Measurements from ENCODE around the gene LCTL.

Gene LCTL

GRCh38 chr15:66573348-66573718 is 7.5 kb upstream of the LCTL start:
- Histone ChIP-seq H3K9me3 (ENCODE audit: control insufficient read depth in 1 of 2, low read length in 2 of 2) (no peaks in the 10 kb centered on the region), H3K27me3 (ENCODE audit: low read depth, low read length) (no peaks in the 10 kb centered on the region), H3K36me3 (ENCODE audit: control insufficient read depth in 1 of 2, insufficient read depth in 2 of 2, low read length in 2 of 2) (no peaks in the 10 kb centered on the region), H3K4me3 (ENCODE audit: low read depth in 1 of 2, low read length in 2 of 2) (no peak overlapping the region), H3K4me1 (ENCODE audit: control insufficient read depth in 1 of 2, insufficient read depth in 2 of 2, low read length in 2 of 2) (no peaks in the 10 kb centered on the region), H3K27ac (ENCODE audit: low read length) (no peak overlapping the region)

- no peak overlapping the region for H3K27ac ChIP-seq (ENCODE audit: low read length)
- no peaks in the 10 kb centered on the region for H3K27me3 ChIP-seq (ENCODE audit: low read depth, low read length)
- H3K9me3 ChIP-seq (ENCODE audit: control insufficient read depth in 1 of 2, low read length in 2 of 2), result no peaks in the 10 kb centered on the region
- H3K4me3 ChIP-seq (ENCODE audit: low read depth in 1 of 2, low read length in 2 of 2), result no peak overlapping the region
- no peaks in the 10 kb centered on the region for H3K4me1 ChIP-seq (ENCODE audit: control insufficient read depth in 1 of 2, insufficient read depth in 2 of 2, low read length in 2 of 2)
- H3K36me3 ChIP-seq (ENCODE audit: control insufficient read depth in 1 of 2, insufficient read depth in 2 of 2, low read length in 2 of 2), result no peaks in the 10 kb centered on the region
These were observed 6.3 kb upstream of the LCTL start for GRCh38 chr15:66572146-66572545.

GRCh38 chr15:66570842-66571478 is 5.2 kb upstream of the LCTL start:
- no peak overlapping the region for H3K4me3 ChIP-seq (ENCODE audit: low read depth in 1 of 2, low read length in 2 of 2)
- H3K27ac ChIP-seq (ENCODE audit: low read length), result no peak overlapping the region
- H3K36me3 ChIP-seq (ENCODE audit: control insufficient read depth in 1 of 2, insufficient read depth in 2 of 2, low read length in 2 of 2), result no peaks in the 10 kb centered on the region

GRCh38 chr15:66570327-66570726 is 4.5 kb upstream of the LCTL start:
- no peaks in the 10 kb centered on the region for H3K9me3 ChIP-seq (ENCODE audit: control insufficient read depth in 1 of 2, low read length in 2 of 2)
- H3K27ac ChIP-seq (ENCODE audit: low read length), result no peak overlapping the region
- H3K36me3 ChIP-seq (ENCODE audit: control insufficient read depth in 1 of 2, insufficient read depth in 2 of 2, low read length in 2 of 2), result no peaks in the 10 kb centered on the region
- no peak overlapping the region for H3K4me3 ChIP-seq (ENCODE audit: low read depth in 1 of 2, low read length in 2 of 2)
- H3K27me3 ChIP-seq (ENCODE audit: low read depth, low read length), result no peaks in the 10 kb centered on the region
- no peaks in the 10 kb centered on the region for H3K4me1 ChIP-seq (ENCODE audit: control insufficient read depth in 1 of 2, insufficient read depth in 2 of 2, low read length in 2 of 2)

More at GRCh38 chr15:66570842-66571478, 5.2 kb upstream of the LCTL start:
- Histone ChIP-seq H3K27me3 (ENCODE audit: low read depth, low read length) (no peaks in the 10 kb centered on the region), H3K4me1 (ENCODE audit: control insufficient read depth in 1 of 2, insufficient read depth in 2 of 2, low read length in 2 of 2) (no peaks in the 10 kb centered on the region), H3K9me3 (ENCODE audit: control insufficient read depth in 1 of 2, low read length in 2 of 2) (no peaks in the 10 kb centered on the region)

- Histone ChIP-seq H3K27ac (ENCODE audit: low read length) (no peak overlapping the region), H3K4me3 (ENCODE audit: low read depth in 1 of 2, low read length in 2 of 2) (no peak overlapping the region), H3K4me1 (ENCODE audit: control insufficient read depth in 1 of 2, insufficient read depth in 2 of 2, low read length in 2 of 2) (no peaks in the 10 kb centered on the region), H3K9me3 (ENCODE audit: control insufficient read depth in 1 of 2, low read length in 2 of 2) (no peaks in the 10 kb centered on the region), H3K27me3 (ENCODE audit: low read depth, low read length) (no peaks in the 10 kb centered on the region), H3K36me3 (ENCODE audit: control insufficient read depth in 1 of 2, insufficient read depth in 2 of 2, low read length in 2 of 2) (no peaks in the 10 kb centered on the region)
These were observed 3.8 kb upstream of the LCTL start for GRCh38 chr15:66569461-66570137.

- Histone ChIP-seq H3K9me3 (ENCODE audit: control insufficient read depth in 1 of 2, low read length in 2 of 2) (no peaks in the 10 kb centered on the region), H3K4me1 (ENCODE audit: control insufficient read depth in 1 of 2, insufficient read depth in 2 of 2, low read length in 2 of 2) (no peaks in the 10 kb centered on the region), H3K4me3 (ENCODE audit: low read depth in 1 of 2, low read length in 2 of 2) (no peak overlapping the region), H3K27ac (ENCODE audit: low read length) (no peak overlapping the region), H3K27me3 (ENCODE audit: low read depth, low read length) (no peaks in the 10 kb centered on the region), H3K36me3 (ENCODE audit: control insufficient read depth in 1 of 2, insufficient read depth in 2 of 2, low read length in 2 of 2) (no peaks in the 10 kb centered on the region)
These were observed 2.1 kb upstream of the LCTL start for GRCh38 chr15:66567897-66568296.

GRCh38 chr15:66566963-66567531 is 1.2 kb upstream of the LCTL start:
- H3K36me3 ChIP-seq (ENCODE audit: control insufficient read depth in 1 of 2, insufficient read depth in 2 of 2, low read length in 2 of 2), result no peaks in the 10 kb centered on the region

GRCh38 chr15:66565141-66565641 is 607 bp downstream of the LCTL start:
- no peak overlapping the region for H3K27ac ChIP-seq (ENCODE audit: low read length)
- H3K27me3 ChIP-seq (ENCODE audit: low read depth, low read length), result no peaks in the 10 kb centered on the region
- no peaks in the 10 kb centered on the region for H3K9me3 ChIP-seq (ENCODE audit: control insufficient read depth in 1 of 2, low read length in 2 of 2)
- no peaks in the 10 kb centered on the region for H3K36me3 ChIP-seq (ENCODE audit: control insufficient read depth in 1 of 2, insufficient read depth in 2 of 2, low read length in 2 of 2)
- H3K4me3 ChIP-seq (ENCODE audit: low read depth in 1 of 2, low read length in 2 of 2), result no peak overlapping the region
- no peaks in the 10 kb centered on the region for H3K4me1 ChIP-seq (ENCODE audit: control insufficient read depth in 1 of 2, insufficient read depth in 2 of 2, low read length in 2 of 2)

More at GRCh38 chr15:66566963-66567531, 1.2 kb upstream of the LCTL start:
- H3K27ac ChIP-seq (ENCODE audit: low read length), result no peak overlapping the region
- H3K27me3 ChIP-seq (ENCODE audit: low read depth, low read length), result no peaks in the 10 kb centered on the region
- no peaks in the 10 kb centered on the region for H3K4me1 ChIP-seq (ENCODE audit: control insufficient read depth in 1 of 2, insufficient read depth in 2 of 2, low read length in 2 of 2)
- H3K4me3 ChIP-seq (ENCODE audit: low read depth in 1 of 2, low read length in 2 of 2), result no peak overlapping the region
- H3K9me3 ChIP-seq (ENCODE audit: control insufficient read depth in 1 of 2, low read length in 2 of 2), result no peaks in the 10 kb centered on the region

- no peak overlapping the region for H3K4me3 ChIP-seq (ENCODE audit: low read depth in 1 of 2, low read length in 2 of 2)
- H3K9me3 ChIP-seq (ENCODE audit: control insufficient read depth in 1 of 2, low read length in 2 of 2), result no peaks in the 10 kb centered on the region
- no peak overlapping the region for H3K27ac ChIP-seq (ENCODE audit: low read length)
- H3K27me3 ChIP-seq (ENCODE audit: low read depth, low read length), result no peaks in the 10 kb centered on the region
- H3K36me3 ChIP-seq (ENCODE audit: control insufficient read depth in 1 of 2, insufficient read depth in 2 of 2, low read length in 2 of 2), result no peaks in the 10 kb centered on the region
- no peaks in the 10 kb centered on the region for H3K4me1 ChIP-seq (ENCODE audit: control insufficient read depth in 1 of 2, insufficient read depth in 2 of 2, low read length in 2 of 2)
These were observed 1.4 kb downstream of the LCTL start for GRCh38 chr15:66564136-66565041.

GRCh38 chr15:66563566-66564110 is 2.2 kb downstream of the LCTL start:
- Histone ChIP-seq H3K4me3 (ENCODE audit: low read depth in 1 of 2, low read length in 2 of 2) (no peak overlapping the region), H3K27ac (ENCODE audit: low read length) (no peak overlapping the region), H3K9me3 (ENCODE audit: control insufficient read depth in 1 of 2, low read length in 2 of 2) (no peaks in the 10 kb centered on the region), H3K27me3 (ENCODE audit: low read depth, low read length) (no peaks in the 10 kb centered on the region), H3K4me1 (ENCODE audit: control insufficient read depth in 1 of 2, insufficient read depth in 2 of 2, low read length in 2 of 2) (no peaks in the 10 kb centered on the region), H3K36me3 (ENCODE audit: control insufficient read depth in 1 of 2, insufficient read depth in 2 of 2, low read length in 2 of 2) (no peaks in the 10 kb centered on the region)

- no peak overlapping the region for H3K27ac ChIP-seq (ENCODE audit: low read length)
- H3K27me3 ChIP-seq (ENCODE audit: low read depth, low read length), result no peaks in the 10 kb centered on the region
- no peaks in the 10 kb centered on the region for H3K9me3 ChIP-seq (ENCODE audit: control insufficient read depth in 1 of 2, low read length in 2 of 2)
- H3K4me1 ChIP-seq (ENCODE audit: control insufficient read depth in 1 of 2, insufficient read depth in 2 of 2, low read length in 2 of 2), result no peaks in the 10 kb centered on the region
- H3K4me3 ChIP-seq (ENCODE audit: low read depth in 1 of 2, low read length in 2 of 2), result no peak overlapping the region
- no peaks in the 10 kb centered on the region for H3K36me3 ChIP-seq (ENCODE audit: control insufficient read depth in 1 of 2, insufficient read depth in 2 of 2, low read length in 2 of 2)
These were observed 2.7 kb downstream of the LCTL start for GRCh38 chr15:66563126-66563525.
